Measurements from ENCODE around the gene LEPR. TPM values are rescaled to one million over a fixed set of nuclear protein-coding genes. Genes with fewer than 3 reads are reported as not detected.

The LEPR gene
- total RNA-seq, 1 experiment from 2014 or later: 3.0 TPM

DNA sequence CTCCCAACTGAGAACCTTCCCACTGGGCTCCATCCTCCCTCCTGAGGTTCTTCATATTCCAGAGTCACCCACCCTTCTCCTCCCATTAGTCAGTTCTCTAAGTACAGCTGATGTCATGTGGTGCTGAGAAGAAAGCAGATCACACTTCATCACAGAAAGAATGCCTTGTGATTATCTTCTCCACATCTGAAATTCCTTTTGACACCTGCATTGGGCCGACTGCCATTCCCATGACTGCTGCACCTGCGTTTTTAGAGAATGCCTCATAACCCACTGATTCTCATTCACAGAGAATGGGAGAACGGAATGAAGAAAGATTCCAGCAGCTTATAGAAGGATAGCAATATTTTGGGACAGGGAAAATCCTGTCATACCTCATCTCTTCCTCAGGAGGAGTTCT lies 14.3 kb downstream of the LEPR start:
- intact Hi-C loops (cut with micrococcal nuclease; ENCODE audit: unreplicated experiment): no loop called here
- no peak for TF ChIP-seq SIN3A (IDR thresholded peaks at IDR 0.05; ENCODE audit: borderline replicate concordance, insufficient read depth, low read depth, low read length)
- TF ChIP-seq, protein P1, sequence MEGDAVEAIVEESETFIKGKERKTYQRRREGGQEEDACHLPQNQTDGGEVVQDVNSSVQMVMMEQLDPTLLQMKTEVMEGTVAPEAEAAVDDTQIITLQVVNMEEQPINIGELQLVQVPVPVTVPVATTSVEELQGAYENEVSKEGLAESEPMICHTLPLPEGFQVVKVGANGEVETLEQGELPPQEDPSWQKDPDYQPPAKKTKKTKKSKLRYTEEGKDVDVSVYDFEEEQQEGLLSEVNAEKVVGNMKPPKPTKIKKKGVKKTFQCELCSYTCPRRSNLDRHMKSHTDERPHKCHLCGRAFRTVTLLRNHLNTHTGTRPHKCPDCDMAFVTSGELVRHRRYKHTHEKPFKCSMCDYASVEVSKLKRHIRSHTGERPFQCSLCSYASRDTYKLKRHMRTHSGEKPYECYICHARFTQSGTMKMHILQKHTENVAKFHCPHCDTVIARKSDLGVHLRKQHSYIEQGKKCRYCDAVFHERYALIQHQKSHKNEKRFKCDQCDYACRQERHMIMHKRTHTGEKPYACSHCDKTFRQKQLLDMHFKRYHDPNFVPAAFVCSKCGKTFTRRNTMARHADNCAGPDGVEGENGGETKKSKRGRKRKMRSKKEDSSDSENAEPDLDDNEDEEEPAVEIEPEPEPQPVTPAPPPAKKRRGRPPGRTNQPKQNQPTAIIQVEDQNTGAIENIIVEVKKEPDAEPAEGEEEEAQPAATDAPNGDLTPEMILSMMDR (IDR thresholded peaks at IDR 0.05): no peak
- TF ChIP-seq, protein P2, sequence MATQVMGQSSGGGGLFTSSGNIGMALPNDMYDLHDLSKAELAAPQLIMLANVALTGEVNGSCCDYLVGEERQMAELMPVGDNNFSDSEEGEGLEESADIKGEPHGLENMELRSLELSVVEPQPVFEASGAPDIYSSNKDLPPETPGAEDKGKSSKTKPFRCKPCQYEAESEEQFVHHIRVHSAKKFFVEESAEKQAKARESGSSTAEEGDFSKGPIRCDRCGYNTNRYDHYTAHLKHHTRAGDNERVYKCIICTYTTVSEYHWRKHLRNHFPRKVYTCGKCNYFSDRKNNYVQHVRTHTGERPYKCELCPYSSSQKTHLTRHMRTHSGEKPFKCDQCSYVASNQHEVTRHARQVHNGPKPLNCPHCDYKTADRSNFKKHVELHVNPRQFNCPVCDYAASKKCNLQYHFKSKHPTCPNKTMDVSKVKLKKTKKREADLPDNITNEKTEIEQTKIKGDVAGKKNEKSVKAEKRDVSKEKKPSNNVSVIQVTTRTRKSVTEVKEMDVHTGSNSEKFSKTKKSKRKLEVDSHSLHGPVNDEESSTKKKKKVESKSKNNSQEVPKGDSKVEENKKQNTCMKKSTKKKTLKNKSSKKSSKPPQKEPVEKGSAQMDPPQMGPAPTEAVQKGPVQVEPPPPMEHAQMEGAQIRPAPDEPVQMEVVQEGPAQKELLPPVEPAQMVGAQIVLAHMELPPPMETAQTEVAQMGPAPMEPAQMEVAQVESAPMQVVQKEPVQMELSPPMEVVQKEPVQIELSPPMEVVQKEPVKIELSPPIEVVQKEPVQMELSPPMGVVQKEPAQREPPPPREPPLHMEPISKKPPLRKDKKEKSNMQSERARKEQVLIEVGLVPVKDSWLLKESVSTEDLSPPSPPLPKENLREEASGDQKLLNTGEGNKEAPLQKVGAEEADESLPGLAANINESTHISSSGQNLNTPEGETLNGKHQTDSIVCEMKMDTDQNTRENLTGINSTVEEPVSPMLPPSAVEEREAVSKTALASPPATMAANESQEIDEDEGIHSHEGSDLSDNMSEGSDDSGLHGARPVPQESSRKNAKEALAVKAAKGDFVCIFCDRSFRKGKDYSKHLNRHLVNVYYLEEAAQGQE (IDR thresholded peaks at IDR 0.05; ENCODE audit: insufficient read depth in 1 of 2, low read depth in 2 of 2, low read length in 1 of 2): no peak
- TF ChIP-seq TCF7L2 (IDR thresholded peaks at IDR 0.05; ENCODE audit: low read depth, low read length): no peak
- TF ChIP-seq POLR2AphosphoS5 (IDR thresholded peaks at IDR 0.05; ENCODE audit: low read depth, low read length): no peak
- DNase-seq (ENCODE audit: low read depth, low spot score) (no peak), ATAC-seq (no peak)
- H3K27me3 ChIP-seq (ENCODE audit: control insufficient read depth, insufficient read depth, low read length): no peaks in the 10 kb centered on the region
- no TSS peak for BruUV-seq (replicated peaks)
- peaks cover 8% of the 10 kb centered on the region for H3K36me3 ChIP-seq (ENCODE audit: control insufficient read depth, insufficient read depth, low read length)
- in situ Hi-C loops (cut with HindIII; ENCODE audit: low pct_unique_long_range_greater_than_20kb, low sequenced_read_pairs): no loop called here
- ChIA-PET POLR2A (no interaction called here), CTCF (no interaction called here)
- no peak overlapping the region for H3K4me3 ChIP-seq (ENCODE audit: low read depth in 2 of 2, low read length in 2 of 2)
- no peaks in the 10 kb centered on the region for H3K9me3 ChIP-seq (ENCODE audit: control insufficient read depth, insufficient read depth, low read depth, low read length)
- no peaks in the 10 kb centered on the region for H3K4me1 ChIP-seq (ENCODE audit: control insufficient read depth, insufficient read depth, low read length)
- H3K27ac ChIP-seq (ENCODE audit: low read length): no peak overlapping the region

DNA sequence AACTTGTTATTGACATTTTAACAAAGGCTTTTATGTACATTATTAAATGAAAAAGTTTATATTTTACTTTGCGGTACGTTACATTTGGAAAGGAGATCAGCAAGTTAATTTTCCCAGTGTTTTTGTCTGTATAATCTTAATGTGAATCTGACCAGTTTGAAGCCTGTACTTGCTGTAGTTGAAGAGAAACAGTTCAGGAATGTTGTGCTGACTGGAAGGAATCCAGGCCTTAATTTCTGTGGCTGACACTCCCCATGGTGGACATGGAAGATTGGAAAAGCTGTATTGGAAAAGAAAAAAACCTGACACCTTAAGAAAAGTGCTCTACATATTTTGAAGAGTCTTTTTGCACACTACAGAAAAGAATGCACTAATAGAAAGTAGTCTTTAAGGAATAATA lies 15.5 kb downstream of the LEPR start:
- H3K4me3 ChIP-seq (ENCODE audit: low read depth in 2 of 2, low read length in 2 of 2): no peak overlapping the region
- ChIA-PET POLR2A (no interaction called here), CTCF (no interaction called here)
- no peaks in the 10 kb centered on the region for H3K27me3 ChIP-seq (ENCODE audit: control insufficient read depth, insufficient read depth, low read length)
- TF ChIP-seq TCF7L2 (IDR thresholded peaks at IDR 0.05; ENCODE audit: low read depth, low read length): no peak
- TF ChIP-seq, protein P1 (IDR thresholded peaks at IDR 0.05): no peak
- TF ChIP-seq, protein P2 (IDR thresholded peaks at IDR 0.05; ENCODE audit: insufficient read depth in 1 of 2, low read depth in 2 of 2, low read length in 1 of 2): no peak
- TF ChIP-seq POLR2AphosphoS5 (IDR thresholded peaks at IDR 0.05; ENCODE audit: low read depth, low read length): no peak
- no peak for TF ChIP-seq SIN3A (IDR thresholded peaks at IDR 0.05; ENCODE audit: borderline replicate concordance, insufficient read depth, low read depth, low read length)
- no peaks in the 10 kb centered on the region for H3K9me3 ChIP-seq (ENCODE audit: control insufficient read depth, insufficient read depth, low read depth, low read length)
- DNase-seq (ENCODE audit: low read depth, low spot score) (no peak), ATAC-seq (no peak)
- H3K4me1 ChIP-seq (ENCODE audit: control insufficient read depth, insufficient read depth, low read length): no peaks in the 10 kb centered on the region
- peaks cover 8% of the 10 kb centered on the region for H3K36me3 ChIP-seq (ENCODE audit: control insufficient read depth, insufficient read depth, low read length)
- no TSS peak for BruUV-seq (replicated peaks)
- no peak overlapping the region for H3K27ac ChIP-seq (ENCODE audit: low read length)
- in situ Hi-C loops (cut with HindIII; ENCODE audit: low pct_unique_long_range_greater_than_20kb, low sequenced_read_pairs) (no loop called here), intact Hi-C loops (cut with micrococcal nuclease; ENCODE audit: unreplicated experiment) (no loop called here)
